Hematopoietic multipotent progenitor cell treated with erythropoietin and hydrocortisone succinate and interleukin-3 and kit ligand, for 4 days (in vitro differentiated cells): ENCODE results near the gene STAB1.

Experiments used
- DNase-seq: peaks from one replicate; pipeline ENCODE4 v3.0.0-alpha.2; 2015

The STAB1 gene, protein sequence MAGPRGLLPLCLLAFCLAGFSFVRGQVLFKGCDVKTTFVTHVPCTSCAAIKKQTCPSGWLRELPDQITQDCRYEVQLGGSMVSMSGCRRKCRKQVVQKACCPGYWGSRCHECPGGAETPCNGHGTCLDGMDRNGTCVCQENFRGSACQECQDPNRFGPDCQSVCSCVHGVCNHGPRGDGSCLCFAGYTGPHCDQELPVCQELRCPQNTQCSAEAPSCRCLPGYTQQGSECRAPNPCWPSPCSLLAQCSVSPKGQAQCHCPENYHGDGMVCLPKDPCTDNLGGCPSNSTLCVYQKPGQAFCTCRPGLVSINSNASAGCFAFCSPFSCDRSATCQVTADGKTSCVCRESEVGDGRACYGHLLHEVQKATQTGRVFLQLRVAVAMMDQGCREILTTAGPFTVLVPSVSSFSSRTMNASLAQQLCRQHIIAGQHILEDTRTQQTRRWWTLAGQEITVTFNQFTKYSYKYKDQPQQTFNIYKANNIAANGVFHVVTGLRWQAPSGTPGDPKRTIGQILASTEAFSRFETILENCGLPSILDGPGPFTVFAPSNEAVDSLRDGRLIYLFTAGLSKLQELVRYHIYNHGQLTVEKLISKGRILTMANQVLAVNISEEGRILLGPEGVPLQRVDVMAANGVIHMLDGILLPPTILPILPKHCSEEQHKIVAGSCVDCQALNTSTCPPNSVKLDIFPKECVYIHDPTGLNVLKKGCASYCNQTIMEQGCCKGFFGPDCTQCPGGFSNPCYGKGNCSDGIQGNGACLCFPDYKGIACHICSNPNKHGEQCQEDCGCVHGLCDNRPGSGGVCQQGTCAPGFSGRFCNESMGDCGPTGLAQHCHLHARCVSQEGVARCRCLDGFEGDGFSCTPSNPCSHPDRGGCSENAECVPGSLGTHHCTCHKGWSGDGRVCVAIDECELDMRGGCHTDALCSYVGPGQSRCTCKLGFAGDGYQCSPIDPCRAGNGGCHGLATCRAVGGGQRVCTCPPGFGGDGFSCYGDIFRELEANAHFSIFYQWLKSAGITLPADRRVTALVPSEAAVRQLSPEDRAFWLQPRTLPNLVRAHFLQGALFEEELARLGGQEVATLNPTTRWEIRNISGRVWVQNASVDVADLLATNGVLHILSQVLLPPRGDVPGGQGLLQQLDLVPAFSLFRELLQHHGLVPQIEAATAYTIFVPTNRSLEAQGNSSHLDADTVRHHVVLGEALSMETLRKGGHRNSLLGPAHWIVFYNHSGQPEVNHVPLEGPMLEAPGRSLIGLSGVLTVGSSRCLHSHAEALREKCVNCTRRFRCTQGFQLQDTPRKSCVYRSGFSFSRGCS (N-terminal part only)

DNA sequence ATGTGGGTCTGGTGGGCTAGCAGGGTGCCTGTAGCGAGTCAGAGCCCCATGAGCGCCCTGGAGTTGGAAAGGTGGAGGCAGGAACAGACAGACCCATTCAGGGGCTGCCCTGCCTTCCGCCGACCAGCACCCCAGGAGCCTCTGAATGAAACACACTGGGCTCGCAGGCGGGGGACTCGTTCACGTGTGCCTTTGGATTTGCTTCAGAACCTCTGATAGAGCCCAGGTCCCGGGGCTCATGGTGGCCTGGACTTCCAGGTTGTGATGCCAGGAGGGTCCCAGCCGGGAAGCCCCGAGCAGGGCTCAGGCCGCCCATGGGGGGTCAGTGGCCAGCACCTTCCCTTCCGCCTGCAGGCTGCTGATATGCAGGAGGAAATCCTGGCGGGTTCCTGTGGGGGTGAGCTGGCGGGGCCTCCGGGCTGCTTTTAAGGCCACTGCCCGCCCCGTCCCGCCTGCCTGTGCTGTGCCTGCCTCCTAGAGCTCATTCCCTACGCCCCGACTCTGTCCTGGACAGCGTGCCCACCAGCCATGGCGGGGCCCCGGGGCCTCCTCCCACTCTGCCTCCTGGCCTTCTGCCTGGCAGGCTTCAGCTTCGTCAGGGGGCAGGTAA, at the start of gene STAB1:
Gene STAB1, plus strand, starts transcription at position 453 of the 610 bp plus-strand sequence. Its CDS starts 76 bp downstream, at position 529.
- peak; percentile 72 for DNase-seq

DNA sequence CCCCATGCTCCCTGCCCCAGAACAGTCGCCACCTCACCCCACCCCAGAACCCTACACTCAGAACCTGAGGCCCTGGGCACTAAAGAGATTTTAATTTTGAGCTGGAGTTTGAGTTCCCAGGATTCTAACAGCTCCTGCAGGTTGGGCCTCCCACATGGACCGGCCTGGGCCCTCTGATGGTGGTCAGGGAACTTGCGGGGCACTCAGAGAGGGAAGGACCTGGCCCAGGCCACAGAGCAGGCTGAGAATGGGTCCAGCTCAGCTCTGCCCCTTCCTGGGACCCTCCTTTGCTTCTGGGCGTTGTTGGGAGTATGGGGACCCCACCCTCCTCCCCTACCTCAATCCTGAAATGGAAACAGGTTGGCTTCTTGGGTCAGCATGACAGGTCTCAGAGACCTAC, 49.1 kb upstream of the STAB1 start:
- DNase-seq, result no peak

DNA sequence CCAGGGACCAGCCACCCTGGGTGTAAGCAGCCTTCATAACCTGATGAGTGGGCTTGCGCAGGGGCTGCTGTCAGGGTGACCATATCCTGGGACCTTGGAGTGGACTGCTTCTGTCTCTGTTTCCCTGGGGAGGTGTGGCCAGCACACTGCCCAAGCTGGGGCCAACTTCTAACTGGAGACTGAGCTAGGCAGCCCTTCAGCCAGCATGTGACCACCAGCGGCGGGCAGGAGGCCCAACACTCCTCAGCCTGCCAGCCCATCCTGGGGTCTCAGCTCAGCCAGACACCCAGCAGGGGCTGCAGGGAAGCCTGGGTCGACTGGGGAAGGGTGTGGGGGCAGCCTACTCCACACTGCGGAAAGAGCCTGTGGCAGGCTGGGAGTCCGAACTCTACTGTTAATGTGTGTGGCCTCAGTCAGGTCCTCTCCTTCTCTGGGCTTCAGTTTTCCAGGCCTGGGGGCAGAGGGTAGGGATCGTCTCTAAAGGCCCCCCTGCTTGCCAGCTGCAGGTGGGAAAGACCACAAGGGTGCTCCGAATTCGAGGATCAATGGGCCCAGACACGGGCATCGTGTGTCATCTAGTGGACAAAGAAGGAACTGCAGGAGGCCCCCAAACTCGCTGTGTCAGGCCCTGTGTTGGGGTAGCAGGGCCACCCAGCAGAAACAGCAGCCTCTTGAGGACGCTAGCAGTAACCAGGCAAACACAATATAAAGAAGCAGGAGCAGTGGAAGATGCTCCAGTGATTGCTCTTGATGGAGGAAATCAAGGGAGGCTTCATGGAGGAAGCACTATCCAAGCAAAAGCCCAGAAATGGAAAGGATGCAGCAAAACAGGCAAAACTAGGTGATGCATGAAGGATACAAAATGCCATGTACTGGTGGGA, 48.3 kb upstream of the STAB1 start:
- peak; percentile 87 for DNase-seq

DNA sequence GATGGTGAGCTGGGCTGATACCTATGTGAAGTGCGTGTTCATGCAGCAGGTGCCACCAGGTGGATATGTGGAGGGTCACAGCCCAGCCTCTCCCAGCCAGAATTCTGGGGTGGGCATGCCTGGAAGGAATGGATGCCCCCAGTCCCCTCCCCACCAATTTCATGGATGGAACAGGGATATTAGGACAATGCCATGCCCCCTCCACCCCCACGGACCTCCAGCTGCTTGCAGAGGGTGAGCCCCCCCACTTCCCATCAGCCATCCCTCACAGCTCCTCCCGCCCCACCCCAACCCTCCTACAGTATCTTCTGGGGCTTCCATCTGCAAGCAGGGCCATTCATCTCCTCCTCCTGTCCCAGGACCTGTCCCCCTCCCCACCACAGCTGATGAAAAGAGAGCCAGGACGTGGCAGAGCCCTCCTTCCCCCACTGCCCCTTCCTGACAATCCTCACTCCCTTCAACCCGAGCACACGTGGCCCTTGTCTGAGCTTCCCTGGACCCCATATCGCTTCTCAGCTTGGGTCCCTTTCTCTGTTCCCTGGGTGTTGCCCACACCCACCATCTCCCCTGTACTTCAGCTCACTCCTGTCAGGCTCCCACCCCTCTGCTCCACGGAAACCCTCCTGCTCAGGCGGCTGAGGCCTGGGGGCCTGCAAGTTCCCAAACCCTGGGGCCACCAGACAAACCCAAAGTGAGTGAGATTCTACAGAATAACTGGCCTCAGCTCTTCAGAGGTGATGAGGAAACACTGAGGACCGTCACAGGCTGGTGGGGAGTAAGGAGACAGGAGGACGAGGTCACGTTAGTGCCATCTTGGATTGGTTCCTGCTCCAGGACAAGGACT, 47.4 kb upstream of the STAB1 start:
- DNase-seq, result no peak

DNA sequence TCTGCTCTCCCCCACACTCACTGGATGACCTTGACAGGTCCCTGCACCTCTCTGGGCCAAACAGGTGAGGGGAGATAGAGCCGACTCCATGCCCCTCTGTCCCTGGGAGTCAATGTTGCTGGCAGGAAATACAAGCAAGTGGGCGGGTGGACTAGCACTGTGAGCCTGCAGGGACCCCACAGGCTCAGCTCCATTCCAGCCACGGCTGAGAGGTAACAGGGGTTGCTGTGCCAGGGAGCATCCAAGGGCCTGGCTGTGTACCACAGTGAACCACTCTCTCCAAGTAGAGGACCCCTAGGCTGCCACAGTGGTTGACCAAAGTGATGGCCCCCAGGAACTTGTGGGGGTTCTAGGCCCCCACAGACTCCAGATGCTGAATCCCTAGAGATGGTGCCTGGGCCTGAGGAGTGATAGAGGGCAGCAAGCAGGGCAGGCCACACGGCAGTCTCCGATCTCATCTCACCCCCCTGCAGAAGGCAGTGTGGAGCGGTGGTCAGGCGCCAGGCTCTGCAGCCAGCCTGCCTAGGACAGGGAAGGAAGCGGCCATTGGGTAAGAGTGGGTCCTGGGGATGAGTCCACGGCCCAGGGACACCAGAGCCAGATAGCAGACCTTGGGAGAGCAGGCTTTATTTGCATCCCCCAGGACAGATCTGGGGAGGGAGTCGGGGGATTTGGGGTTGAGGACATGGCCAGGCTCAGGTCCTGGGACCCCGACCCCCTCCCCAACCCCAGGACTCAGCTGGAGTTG, 44.5 kb upstream of the STAB1 start:
- no peak for DNase-seq

DNA sequence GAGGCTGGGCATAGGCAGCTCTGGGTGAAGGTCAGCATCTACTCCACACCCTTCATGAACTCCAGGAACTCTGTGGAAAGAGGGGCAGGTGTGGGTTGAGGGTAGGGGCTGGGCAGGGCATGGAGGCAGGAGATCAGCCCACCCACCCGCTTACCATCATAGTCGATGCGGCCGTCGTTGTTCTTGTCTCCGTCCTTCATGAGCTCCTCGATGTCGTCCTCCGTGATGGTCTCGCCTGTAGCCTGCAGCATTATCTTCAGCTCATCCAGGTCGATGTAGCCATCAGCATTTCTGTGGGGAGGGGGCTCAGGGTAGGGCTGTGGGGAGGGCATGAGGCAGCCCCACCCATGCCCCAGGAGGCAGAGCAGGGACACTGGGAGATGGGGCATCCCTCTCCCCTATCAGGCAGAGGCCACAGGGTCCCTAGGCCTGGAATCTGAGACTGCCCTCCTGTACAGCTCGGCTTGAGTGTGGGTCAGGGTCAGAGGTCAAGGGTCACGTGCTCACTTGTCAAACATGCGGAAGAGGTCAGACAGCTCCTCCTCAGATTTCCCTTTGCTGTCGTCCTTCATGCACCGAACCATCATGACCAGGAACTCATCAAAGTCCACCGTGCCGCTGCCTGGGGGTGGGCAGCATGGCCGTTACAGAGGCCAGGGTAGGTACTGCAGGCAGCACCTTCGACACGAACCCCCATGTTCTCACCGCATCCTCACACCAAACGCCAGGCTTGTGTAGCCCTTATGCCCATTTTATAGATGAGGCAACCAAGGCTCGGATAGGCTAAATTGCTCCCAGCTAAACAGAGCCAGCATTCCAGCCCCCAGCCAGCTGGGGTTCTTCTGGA, 43.7 kb upstream of the STAB1 start:
- no peak for DNase-seq

DNA sequence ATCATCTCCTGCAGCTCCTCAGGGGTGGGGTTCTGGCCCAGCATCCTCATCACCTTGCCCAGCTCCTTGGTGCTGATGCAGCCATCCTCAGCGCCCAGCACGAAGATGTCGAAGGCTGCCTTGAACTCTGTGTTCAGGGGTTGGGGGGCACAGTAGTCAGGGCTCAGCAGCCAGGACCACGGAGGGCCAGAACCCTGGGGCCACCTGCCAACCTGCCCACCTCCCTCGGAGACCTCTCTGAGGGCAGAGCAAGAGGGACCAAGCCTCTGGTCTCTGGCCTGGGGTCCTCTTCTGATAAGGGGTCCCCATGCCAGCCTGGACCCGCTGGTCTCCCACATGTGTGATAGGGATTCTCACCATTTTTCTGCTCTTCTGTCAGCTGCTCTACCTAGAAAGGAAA, 43.0 kb upstream of the STAB1 start:
- DNase-seq, result no peak

DNA sequence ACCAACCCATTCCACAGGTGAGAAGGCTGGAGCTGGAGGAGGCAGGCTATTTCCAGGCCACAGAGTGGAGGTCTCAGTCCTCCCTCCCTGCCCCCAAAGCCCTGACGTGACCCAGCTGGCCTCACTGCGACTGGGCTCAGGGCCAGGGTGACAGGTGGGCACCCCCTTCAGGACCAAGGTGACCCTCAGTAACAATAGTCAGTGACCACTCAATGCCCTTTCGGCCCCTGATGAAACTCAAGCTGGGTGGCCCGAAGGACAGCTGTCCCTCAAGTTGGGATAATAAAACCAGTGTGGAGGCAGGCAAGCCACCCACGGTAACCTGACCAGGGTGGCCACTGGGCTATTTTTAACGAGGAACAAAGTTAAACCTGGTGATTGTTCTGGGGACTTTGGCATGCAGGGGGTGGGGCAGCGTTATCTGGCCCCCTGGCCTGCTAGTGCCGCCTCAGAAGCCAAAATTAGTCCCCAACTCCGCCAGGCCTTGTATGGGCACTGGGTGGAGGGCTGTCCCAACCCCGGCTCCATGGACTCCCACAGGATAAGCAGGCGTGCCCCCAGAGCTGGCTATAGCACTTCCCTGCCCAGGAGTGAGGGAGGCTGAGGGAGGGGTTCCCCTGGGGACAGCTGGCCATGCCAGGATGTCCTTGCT, 42.4 kb upstream of the STAB1 start:
- DNase-seq, result no peak

DNA sequence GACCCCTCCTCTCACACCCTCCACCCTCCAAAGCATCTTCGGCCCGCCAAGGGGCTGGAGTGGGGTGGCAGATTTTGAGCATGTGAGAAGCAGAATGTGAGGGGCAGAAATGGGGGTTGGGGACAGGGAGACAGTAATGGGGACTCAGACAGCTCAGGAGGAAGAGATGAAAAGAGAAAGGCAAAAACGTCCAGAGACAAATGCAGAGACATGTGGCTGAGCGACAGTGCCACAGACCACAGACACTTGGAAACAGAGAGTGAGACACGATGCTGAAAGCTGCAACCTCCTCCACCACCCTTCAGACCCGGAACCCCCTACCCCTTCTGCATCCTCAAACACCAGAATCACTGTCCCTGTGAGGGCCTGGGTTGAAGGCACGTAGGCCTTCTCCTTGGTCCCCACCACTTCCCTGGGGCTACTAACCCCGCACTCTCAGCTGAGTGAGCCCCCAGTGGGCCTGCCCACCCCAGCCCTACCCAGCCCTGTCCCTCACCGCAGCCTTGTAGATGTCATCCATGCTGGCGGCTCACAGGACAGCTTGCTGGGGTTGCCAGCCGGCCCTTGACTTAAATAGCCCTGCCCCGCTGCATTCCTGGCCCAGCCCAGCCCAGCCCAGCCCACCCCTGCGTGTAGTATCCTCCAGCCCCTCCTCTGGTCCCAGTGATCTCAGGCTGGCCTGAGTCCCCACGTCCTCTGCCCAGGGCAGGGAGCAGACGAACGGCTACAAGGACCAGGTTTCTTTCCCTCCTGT, 41.5 kb upstream of the STAB1 start, which contains the start of gene TNNC1:
Gene TNNC1, minus strand, starts transcription at position 546 of the 754 bp plus-strand sequence. Its CDS starts 26 bp downstream, at position 520.
- DNase-seq, result no peak

DNA sequence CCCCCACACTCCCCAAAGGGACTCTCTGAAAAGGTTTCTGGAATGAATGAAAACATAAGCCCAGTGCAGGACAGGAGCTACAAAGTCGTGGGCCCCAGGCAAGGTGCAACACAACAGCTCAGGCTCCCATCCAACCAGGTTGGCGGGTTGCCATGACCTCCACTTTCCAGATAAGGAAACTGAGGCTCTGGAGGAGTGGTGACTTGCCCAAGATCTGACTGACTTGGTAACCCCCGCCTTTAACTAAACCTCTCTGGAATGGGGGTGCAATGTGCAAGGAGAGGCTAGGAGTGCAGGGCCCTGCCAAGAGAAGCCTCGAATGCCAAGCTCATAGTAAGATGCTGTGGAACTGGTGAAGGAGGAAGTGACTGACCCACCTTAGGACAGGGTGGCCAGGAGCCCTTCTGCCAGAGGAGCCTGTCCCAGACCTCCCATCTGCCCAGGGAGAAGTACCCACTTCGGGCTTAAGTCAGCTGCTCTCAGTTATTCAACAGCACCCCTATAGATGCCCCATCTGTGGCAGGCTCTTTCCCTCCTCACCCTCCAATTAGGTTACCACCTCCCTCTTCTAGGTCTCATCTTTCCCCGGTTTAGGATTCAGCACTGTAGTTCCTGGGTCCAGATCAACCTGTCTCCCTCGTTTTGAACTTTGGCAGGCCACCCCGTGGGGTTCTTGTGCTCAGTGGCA, 40.7 kb upstream of the STAB1 start:
- no peak for DNase-seq

DNA sequence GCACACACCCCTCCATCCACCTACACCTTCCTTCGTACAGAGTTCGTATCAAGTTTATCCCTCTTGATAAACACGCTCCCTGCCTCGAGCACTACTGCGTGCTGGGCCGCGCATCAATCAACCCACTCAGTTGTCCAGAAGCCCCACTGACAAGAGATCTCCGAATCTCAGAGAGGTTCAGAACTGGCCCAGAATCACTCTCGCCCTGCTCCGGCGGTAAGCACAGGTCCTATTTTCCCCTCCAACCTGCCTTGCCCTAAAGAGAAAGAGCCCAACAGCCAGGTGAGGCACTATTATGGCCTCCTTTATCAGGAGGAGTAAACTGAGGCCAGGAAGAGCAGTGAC, 40.2 kb upstream of the STAB1 start:
- DNase-seq, result no peak

DNA sequence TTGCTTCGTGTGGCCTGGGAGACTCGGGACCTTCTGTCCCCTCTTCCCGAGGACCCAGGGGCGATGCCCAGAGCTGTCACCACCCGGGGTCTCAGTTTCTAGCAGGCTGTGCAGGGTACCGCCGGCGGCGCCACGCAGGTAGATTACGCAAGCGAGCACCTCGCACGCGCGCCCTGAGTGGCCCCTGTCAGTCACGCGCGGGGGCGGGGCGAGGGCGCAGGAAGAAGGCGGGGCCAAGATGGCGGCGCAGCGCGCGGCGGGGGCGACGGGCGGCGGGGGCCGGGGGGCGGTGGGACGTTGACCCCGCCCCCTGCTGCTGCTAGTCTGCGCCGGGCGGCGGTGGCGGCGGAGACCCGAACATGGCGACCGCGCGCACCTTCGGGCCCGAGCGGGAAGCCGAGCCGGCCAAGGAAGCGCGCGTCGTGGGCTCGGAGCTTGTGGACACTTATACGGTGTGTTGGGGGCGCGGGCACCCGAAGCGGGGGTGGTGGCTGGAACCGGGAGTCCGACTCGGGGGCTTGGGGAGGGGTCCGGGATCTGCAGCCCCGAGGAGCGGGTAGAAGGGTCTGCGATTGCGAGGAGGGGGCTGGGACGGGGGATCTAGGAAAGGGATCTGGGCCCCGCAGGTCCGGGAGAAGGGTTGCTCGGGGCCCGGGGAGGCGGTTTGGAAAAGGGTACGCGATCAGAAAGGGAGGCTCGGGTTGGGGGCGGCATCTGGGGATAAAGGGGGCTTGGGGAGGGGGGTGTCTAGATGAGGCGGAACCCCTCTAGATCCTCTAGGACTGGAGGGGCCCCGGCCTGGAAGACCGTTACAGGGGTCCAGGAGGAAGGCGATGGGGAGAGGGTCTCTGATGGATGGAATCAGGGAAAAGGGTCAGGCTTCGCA, 39.6 kb upstream of the STAB1 start, which contains the start of gene NISCH:
Gene NISCH, plus strand, starts transcription at position 322 of the 886 bp plus-strand sequence. Its CDS starts 38 bp downstream, at position 360.
- peak; percentile 94 for DNase-seq

DNA sequence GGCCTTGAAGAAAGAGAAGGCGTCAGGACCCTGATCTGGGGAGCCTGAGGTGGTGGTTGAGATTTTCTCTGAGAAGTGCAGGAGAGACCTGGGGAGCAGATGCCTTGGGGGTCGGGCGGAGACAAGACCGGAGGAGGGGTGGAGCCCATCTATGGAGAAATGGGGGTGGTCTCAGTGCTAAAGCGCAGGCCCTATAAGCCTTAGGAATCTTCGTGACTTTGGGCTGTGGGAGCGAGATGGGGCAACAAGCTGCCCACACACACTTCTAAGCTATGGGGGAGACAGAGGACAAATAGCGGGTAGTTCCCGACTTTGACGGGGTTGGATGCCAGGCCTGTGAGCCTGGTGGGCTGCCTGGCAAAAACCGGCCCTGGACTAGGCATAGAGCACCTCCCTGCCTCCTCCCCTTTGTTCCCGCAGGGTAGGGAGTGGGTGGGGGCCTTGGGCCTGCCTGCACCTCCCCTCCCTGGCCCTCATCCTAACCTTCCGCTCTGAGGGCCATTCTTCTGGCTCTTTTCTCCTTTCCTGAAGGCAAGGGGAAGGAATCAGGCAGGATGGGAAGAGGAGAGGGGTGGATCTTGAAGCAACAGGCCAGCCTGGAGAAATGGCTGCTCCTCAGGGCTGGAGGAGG, 38.9 kb upstream of the STAB1 start:
- DNase-seq, result peak; percentile 44

DNA sequence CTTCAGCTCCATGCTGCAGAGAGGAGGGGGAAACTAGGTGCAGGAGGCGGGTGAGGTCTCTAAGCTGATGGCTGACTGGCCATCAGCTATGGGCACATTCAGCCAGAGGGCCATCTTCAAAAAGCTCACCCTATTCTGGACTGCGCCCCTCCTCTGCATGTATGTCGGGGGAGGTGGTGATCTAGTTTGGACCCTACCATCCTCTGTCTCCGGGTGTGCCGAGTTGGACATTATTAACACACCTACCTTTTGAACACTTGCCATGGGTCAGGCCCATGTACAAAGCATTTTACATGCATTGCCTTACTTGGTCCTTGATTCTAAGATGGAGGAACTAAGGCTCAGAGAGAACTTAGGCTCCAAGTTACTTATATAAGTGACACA, 38.3 kb upstream of the STAB1 start:
- DNase-seq, result no peak
